PFSK-1 (cell line): ENCODE results near the gene CDKN2AIPNL.

ENCODE experiments used
- POLR2AphosphoS5 ChIP-seq: IDR thresholded peaks from 2 replicates; pipeline ENCODE4 v1.6.1; 2012; ENCODE audit warnings: low read depth, mild to moderate bottlenecking, control low read depth, low read length, moderate library complexity
- SIN3A ChIP-seq: IDR thresholded peaks from 2 replicates; pipeline ENCODE4 v1.6.1; 2012; ENCODE audit warnings: mild to moderate bottlenecking, low read length, moderate library complexity, borderline replicate concordance; ENCODE audit not compliant: insufficient read depth
- TAF1 ChIP-seq: IDR thresholded peaks from 2 replicates; pipeline ENCODE4 v1.6.1; 2012; ENCODE audit warnings: low read length, control low read depth, borderline replicate concordance; ENCODE audit not compliant: insufficient read depth

- no peak for TF ChIP-seq POLR2AphosphoS5
- TF ChIP-seq TAF1: no peak
- TF ChIP-seq SIN3A: no peak
These were observed 23.9 kb upstream of the CDKN2AIPNL start for GRCh38 chr5:134435560-134435959.
